HepG2 (cell line): ENCODE results near the gene SNX3. TPM values are rescaled to one million over a fixed set of nuclear protein-coding genes. Genes with fewer than 3 reads are reported as not detected.

Experiments used
- BORCS8-MEF2B ChIP-seq: sonication (generic); formaldehyde crosslinking; IDR thresholded peaks from 2 replicates; pipeline ENCODE4 v1.8.0; 2022; ENCODE audit warnings: mild to moderate bottlenecking, missing genetic modification reagents
- ISL2 ChIP-seq: sonication (generic); formaldehyde crosslinking; IDR thresholded peaks from 2 replicates; pipeline ENCODE4 v1.5.0; 2020; ENCODE audit warnings: missing genetic modification reagents
- MTA3 ChIP-seq: sonication (generic); formaldehyde crosslinking; IDR thresholded peaks from 2 replicates; pipeline ENCODE4 v1.4.0; 2020; ENCODE audit warnings: missing genetic modification reagents
- PRDM15 ChIP-seq: sonication (generic); formaldehyde crosslinking; IDR thresholded peaks from 2 replicates; pipeline ENCODE4 v1.4.0; 2020; ENCODE audit warnings: missing genetic modification reagents
- RBM39 ChIP-seq: fragments of 200-400 bp; formaldehyde crosslinking; IDR thresholded peaks from one replicate; pipeline ENCODE4 v1.6.1; 2018; ENCODE audit warnings: antibody characterized with exemption, mild to moderate bottlenecking, low read depth, low read length; ENCODE audit not compliant: poor library complexity, severe bottlenecking
- TERF1 ChIP-seq: sonication (generic); formaldehyde crosslinking; IDR thresholded peaks from 2 replicates; pipeline ENCODE4 v1.8.0; 2022; ENCODE audit warnings: mild to moderate bottlenecking, missing genetic modification reagents, moderate library complexity
- TGIF2 ChIP-seq: IDR thresholded peaks from 2 replicates; pipeline ENCODE4 v1.6.1; 2016; ENCODE audit warnings: control low read depth, missing compliant biosample characterization
- TOE1 ChIP-seq: sonication (generic); formaldehyde crosslinking; IDR thresholded peaks from 2 replicates; pipeline ENCODE4 v1.4.0; 2020; ENCODE audit warnings: mild to moderate bottlenecking, missing genetic modification reagents
- ZBTB49 ChIP-seq: sonication (generic); formaldehyde crosslinking; IDR thresholded peaks from 2 replicates; pipeline ENCODE4 v1.4.0; 2020; ENCODE audit warnings: missing genetic modification reagents, borderline replicate concordance
- ZNF572 ChIP-seq: sonication (generic); formaldehyde crosslinking; IDR thresholded peaks from 2 replicates; pipeline ENCODE4 v1.5.1; 2020; ENCODE audit warnings: mild to moderate bottlenecking, missing genetic modification reagents
- ZNF576 ChIP-seq: sonication (generic); formaldehyde crosslinking; IDR thresholded peaks from 2 replicates; pipeline ENCODE4 v1.4.0; 2020; ENCODE audit warnings: mild to moderate bottlenecking, missing genetic modification reagents
- ZNF660 ChIP-seq: sonication (generic); formaldehyde crosslinking; IDR thresholded peaks from 2 replicates; pipeline ENCODE4 v1.5.1; 2020; ENCODE audit warnings: mild to moderate bottlenecking, low read depth, missing genetic modification reagents, borderline replicate concordance
- ZNF775 ChIP-seq: sonication (generic); formaldehyde crosslinking; IDR thresholded peaks from 2 replicates; pipeline ENCODE4 v1.4.0; 2020; ENCODE audit warnings: missing genetic modification reagents, mild to moderate bottlenecking, moderate library complexity, borderline replicate concordance
- polyA plus RNA-seq, 8 experiments: library from polyadenylated mRNA; depleted of rRNA in 3 of 8; stranded (reverse) in 7 of 8; unstranded in 1 of 8; fragments of >200 nt; fragmentation: Illumina TruSeq in 4 of 8; extraction: Trizol in 4 of 8; gene quantifications; 2 replicates each; pipeline versions ENCODE4 v1.2.1 to v1.2.3, GENCODE V29; 2011 to 2016; ENCODE audit warnings: low read depth in 4 of 8, missing spikeins in 1 of 8, mixed read lengths in 1 of 8; ENCODE audit not compliant: insufficient read depth in 1 of 8
- total RNA-seq, 5 experiments: library from RNA; depleted of rRNA; stranded (reverse); fragments of >200 nt; fragmentation: Illumina TruSeq; extraction: Trizol; gene quantifications; 2 replicates each; pipeline ENCODE4 v1.2.3, GENCODE V29; 2016; ENCODE audit warnings: low read depth in 1 of 5
- TF ChIP-seq, protein P1 (sequence below): sonication (generic); formaldehyde crosslinking; IDR thresholded peaks from 2 replicates; pipeline ENCODE4 v1.4.0; 2020; ENCODE audit warnings: missing genetic modification reagents
- TF ChIP-seq, protein P2 (sequence below): sonication (generic); formaldehyde crosslinking; IDR thresholded peaks from 2 replicates; pipeline ENCODE4 v1.8.1; 2022; ENCODE audit warnings: low read depth, mild to moderate bottlenecking, missing genetic modification reagents

Gene SNX3
- total and polyA plus RNA-seq, 2 of the 13 experiments (the other 11 are each of a cell fraction or from before 2014, with no cell fraction given), result 84.9 to 226 TPM

DNA sequence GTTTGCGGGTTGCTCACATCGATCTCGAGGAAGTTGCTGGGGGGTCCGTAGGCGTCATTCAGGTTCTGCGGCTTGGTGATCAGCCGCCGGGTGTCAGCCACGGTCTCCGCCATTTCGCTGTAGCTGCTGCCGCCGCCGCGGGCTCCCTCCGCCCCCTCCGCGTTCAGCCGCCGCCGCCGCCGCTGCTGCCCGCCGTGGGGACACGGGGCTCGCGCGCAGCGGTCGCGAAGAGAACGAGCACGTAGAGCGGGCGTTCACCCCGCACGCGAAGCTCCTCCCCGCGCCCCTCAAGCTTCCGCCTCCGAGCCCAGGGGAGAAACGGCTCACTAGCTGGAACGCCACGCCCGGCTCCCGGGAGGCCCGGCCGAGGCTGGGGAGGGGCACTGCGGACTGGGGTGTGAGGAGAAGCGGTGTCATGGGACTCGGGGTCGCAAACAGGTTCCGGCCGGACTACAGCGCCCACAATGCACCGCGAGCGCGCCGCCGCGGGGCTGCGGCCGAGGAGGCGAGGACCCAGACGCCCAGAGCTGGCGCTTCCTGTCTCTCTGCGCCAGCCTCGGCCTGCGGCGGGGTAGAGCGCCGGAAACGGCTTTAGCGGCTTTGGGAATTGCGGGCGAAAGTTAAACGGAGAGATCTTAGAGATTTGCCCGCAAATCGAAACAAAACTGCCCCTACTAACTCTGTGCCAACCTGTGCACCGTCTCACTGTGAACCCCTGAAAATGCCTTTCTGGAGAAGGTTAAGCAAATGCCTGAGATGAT is at the start of gene SNX3 (continued):
- TF ChIP-seq BORCS8-MEF2B (CRISPR knock-in tag) (peak; percentile 34), PRDM15 (CRISPR knock-in tag) (peak; percentile 21; the same call in 1 of the 2 replicates), ZNF576 (CRISPR knock-in tag) (no peak), ZNF775 (CRISPR knock-in tag) (no peak), ISL2 (CRISPR knock-in tag) (peak; percentile 39; the same call in 1 of the 2 replicates), TGIF2 (CRISPR knock-in tag) (0 out of 2 replicates have a peak, but pooled peaks have one; percentile 6), MTA3 (CRISPR knock-in tag) (no peak), ZNF572 (CRISPR knock-in tag) (0 out of 2 replicates have a peak, but pooled peaks have one; percentile 19), ZBTB49 (no peak), RBM39 (no peak), ZNF660 (CRISPR knock-in tag) (no peak), TOE1 (CRISPR knock-in tag) (no peak), TERF1 (CRISPR knock-in tag) (no peak)
- TF ChIP-seq, protein P1, sequence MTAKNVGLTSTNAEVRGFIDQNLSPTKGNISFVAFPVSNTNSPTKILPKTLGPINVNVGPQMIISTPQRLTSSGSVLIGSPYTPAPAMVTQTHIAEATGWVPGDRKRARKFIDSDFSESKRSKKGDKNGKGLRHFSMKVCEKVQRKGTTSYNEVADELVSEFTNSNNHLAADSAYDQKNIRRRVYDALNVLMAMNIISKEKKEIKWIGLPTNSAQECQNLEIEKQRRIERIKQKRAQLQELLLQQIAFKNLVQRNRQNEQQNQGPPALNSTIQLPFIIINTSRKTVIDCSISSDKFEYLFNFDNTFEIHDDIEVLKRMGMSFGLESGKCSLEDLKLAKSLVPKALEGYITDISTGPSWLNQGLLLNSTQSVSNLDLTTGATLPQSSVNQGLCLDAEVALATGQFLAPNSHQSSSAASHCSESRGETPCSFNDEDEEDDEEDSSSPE, result peak; percentile 48
- TF ChIP-seq, protein P2, sequence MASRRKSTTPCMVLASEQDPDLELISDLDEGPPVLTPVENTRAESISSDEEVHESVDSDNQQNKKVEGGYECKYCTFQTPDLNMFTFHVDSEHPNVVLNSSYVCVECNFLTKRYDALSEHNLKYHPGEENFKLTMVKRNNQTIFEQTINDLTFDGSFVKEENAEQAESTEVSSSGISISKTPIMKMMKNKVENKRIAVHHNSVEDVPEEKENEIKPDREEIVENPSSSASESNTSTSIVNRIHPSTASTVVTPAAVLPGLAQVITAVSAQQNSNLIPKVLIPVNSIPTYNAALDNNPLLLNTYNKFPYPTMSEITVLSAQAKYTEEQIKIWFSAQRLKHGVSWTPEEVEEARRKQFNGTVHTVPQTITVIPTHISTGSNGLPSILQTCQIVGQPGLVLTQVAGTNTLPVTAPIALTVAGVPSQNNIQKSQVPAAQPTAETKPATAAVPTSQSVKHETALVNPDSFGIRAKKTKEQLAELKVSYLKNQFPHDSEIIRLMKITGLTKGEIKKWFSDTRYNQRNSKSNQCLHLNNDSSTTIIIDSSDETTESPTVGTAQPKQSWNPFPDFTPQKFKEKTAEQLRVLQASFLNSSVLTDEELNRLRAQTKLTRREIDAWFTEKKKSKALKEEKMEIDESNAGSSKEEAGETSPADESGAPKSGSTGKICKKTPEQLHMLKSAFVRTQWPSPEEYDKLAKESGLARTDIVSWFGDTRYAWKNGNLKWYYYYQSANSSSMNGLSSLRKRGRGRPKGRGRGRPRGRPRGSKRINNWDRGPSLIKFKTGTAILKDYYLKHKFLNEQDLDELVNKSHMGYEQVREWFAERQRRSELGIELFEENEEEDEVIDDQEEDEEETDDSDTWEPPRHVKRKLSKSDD (CRISPR knock-in tag), result no peak
